Gastrocnemius medialis (tissue), 4 donors: Measurements from ENCODE around the gene RARG. TPM values are rescaled to one million over a fixed set of nuclear protein-coding genes. Genes with fewer than 3 reads are reported as not detected.

Experiments used
- ATAC-seq, 2 donors: fragments of 150-250 bp; one replicate each; pipeline ENCODE4 v1.9.1; 2016
- DNase-seq, 2 donors: peaks; one replicate each; pipeline ENCODE4 v3.0.0-alpha.2; 2019
- H3K27ac ChIP-seq, 4 donors: fragments of 200-600 bp; sonication (generic); 1 replicate in 1 of 4; 2 replicates in 3 of 4; pipeline ENCODE4 v1.5.1; 2016 to 2018; ENCODE audit warnings: mild to moderate bottlenecking in 2 of 4, moderate library complexity in 1 of 4
- H3K27me3 ChIP-seq, 3 donors: fragments of 200-600 bp; sonication (generic) in 2 of 3; 1 replicate in 1 of 3; 2 replicates in 2 of 3; pipeline versions ENCODE4 v1.5.1 to v1.6.0; 2016 to 2019; ENCODE audit warnings: mild to moderate bottlenecking in 1 of 3, moderate library complexity in 1 of 3
- H3K36me3 ChIP-seq, 2 donors: fragments of 200-600 bp; sonication (generic) in 1 of 2; one replicate each; pipeline ENCODE4 v1.5.1; 2017 to 2018
- H3K4me1 ChIP-seq, 2 donors: fragments of 200-600 bp; sonication (generic) in 1 of 2; one replicate each; pipeline ENCODE4 v1.5.1; 2016 to 2017; ENCODE audit warnings: mild to moderate bottlenecking in 2 of 2
- H3K4me3 ChIP-seq, 4 donors: fragments of 200-600 bp; sonication (generic) in 3 of 4; 1 replicate in 1 of 4; 2 replicates in 3 of 4; pipeline ENCODE4 v1.5.1; 2016 to 2019; ENCODE audit warnings: mild to moderate bottlenecking in 2 of 4
- H3K9me3 ChIP-seq, 3 donors: fragments of 200-600 bp; sonication (generic) in 2 of 3; 1 replicate in 1 of 3; 2 replicates in 2 of 3; pipeline ENCODE4 v1.5.1; 2016 to 2019
- POLR2A ChIP-seq, 2 donors: fragments of 450-650 bp; IDR thresholded peaks; one replicate each; pipeline ENCODE4 v1.6.1; 2017; ENCODE audit warnings: antibody characterized with exemption in 2 of 2, mild to moderate bottlenecking in 2 of 2, moderate library complexity in 2 of 2
- in situ Hi-C, 4 donors: fragments of 200-750 bp; cut with MboI; loops; one replicate each; pipeline versions ENCODE4 v1.15.0 to v1.8.0; 2017; ENCODE audit warnings: low sequenced_read_pairs in 4 of 4
- intact Hi-C: fragments of 100-400 bp; cut with DNase I; formaldehyde crosslinking; loops from one replicate; pipeline ENCODE4 v1.15.1; 2023; ENCODE audit warnings: low total_unique reads
- total RNA-seq, 4 donors: library from RNA; depleted of rRNA; stranded (reverse); fragments of >200 nt; gene quantifications; one replicate each; pipeline versions ENCODE4 v1.1.0 to v1.2.3, GENCODE V29; 2016
- TF ChIP-seq, protein P1 (sequence below), 5 experiments: fragments of 450-650 bp in 3 of 5; fragments of 200-600 bp in 2 of 5; sonication (generic) in 2 of 5; IDR thresholded peaks in 4 of 5; conservative IDR thresholded peaks in 1 of 5; 1 replicate in 4 of 5; 2 replicates in 1 of 5; pipeline ENCODE4 v1.5.1; 2016 to 2019; ENCODE audit warnings: antibody characterized with exemption in 5 of 5, mild to moderate bottlenecking in 3 of 5, moderate library complexity in 3 of 5

The RARG gene
- total RNA-seq, 4 donors from 2014 or later = 4.2 to 5.8 (median 4.9) TPM

DNA sequence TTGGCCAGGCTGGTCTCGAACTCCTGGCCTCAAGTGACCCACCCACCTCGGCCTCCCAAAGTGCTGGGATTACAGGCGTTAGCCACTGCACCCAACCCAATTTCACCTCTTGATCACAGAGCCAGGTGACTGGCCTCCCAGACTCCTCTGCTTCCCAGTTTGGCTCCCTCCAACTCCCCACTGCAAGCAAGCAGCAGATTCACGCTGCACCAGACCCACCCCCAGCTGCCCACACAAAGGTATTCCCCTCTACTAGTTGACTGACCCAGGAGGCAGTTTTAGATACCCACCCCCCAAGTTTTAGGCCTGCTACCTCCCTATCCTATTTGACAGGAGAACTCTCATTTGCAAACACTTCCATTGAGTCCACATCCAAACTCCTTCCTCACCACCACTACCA, 5.2 kb downstream of the RARG start:
- Histone ChIP-seq H3K4me3 (no peak overlapping the region), H3K4me1 (peaks cover 16 to 19% of the 10 kb centered on the region in 2 donors), H3K27ac (no peak overlapping the region), H3K27me3 (peaks cover 0 to 5% (median 0%) of the 10 kb centered on the region in 3 donors), H3K9me3 (no peaks in the 10 kb centered on the region), H3K36me3 (no peaks in the 10 kb centered on the region)
- TF ChIP-seq, protein P1, sequence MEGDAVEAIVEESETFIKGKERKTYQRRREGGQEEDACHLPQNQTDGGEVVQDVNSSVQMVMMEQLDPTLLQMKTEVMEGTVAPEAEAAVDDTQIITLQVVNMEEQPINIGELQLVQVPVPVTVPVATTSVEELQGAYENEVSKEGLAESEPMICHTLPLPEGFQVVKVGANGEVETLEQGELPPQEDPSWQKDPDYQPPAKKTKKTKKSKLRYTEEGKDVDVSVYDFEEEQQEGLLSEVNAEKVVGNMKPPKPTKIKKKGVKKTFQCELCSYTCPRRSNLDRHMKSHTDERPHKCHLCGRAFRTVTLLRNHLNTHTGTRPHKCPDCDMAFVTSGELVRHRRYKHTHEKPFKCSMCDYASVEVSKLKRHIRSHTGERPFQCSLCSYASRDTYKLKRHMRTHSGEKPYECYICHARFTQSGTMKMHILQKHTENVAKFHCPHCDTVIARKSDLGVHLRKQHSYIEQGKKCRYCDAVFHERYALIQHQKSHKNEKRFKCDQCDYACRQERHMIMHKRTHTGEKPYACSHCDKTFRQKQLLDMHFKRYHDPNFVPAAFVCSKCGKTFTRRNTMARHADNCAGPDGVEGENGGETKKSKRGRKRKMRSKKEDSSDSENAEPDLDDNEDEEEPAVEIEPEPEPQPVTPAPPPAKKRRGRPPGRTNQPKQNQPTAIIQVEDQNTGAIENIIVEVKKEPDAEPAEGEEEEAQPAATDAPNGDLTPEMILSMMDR (IDR thresholded peaks at IDR 0.05 in 4 of 5, conservative IDR thresholded peaks at IDR 0.05 in 1 of 5) = no peak
- TF ChIP-seq POLR2A (IDR thresholded peaks at IDR 0.05) = no peak
- ATAC-seq (no peak), DNase-seq (no peak)
- intact Hi-C loops = no loop called here
- in situ Hi-C loops = no loop called here

DNA sequence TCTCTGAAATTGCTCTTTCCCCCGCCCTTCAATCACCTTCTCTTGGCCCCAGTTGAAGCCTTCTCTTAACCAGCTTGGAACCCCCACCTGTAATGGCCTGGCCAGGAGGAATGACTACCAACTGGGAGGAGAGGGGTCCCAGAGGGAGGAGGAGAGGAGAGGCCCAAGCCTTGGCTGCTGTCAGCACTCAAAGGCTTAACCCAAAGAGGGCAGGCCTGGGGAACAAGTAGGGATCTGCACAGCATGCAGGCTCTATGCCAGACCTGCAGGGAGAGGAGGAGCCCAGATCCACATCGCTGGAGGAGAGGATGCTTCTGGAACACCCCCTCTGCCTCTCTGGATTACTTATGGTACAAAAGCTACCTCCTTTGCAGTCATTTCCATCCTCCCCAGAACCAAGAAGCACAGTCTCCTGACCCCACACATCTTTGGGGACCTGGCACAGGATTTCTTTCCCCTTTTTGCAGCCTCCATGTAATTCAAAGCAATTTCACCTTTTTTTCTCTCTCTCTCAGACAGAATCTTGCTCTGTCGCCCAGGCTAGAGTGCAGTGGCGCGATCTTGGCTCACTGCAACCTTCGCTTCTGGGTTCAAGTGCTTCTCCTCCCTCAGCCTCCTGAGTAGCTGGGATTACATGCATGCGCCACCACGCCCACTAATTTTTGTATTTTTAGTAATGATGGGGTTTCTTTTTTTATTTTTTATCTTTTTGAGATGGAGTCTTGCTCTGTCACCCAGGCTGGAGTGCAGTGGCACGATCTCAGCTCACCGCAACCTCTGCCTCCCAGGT, 6.2 kb downstream of the RARG start:
- no peak for DNase-seq
- Histone ChIP-seq H3K36me3 (no peaks in the 10 kb centered on the region), H3K4me1 (peaks cover 11 to 20% of the 10 kb centered on the region in 2 donors), H3K4me3 (no peak overlapping the region), H3K27me3 (no peaks in the 10 kb centered on the region), H3K27ac (no peak overlapping the region), H3K9me3 (no peaks in the 10 kb centered on the region)
- in situ Hi-C loops = no loop called here
- no peak for ATAC-seq
- TF ChIP-seq POLR2A (IDR thresholded peaks at IDR 0.05) = no peak
- TF ChIP-seq, protein P1 (IDR thresholded peaks at IDR 0.05 in 4 of 5, conservative IDR thresholded peaks at IDR 0.05 in 1 of 5) = no peak
- intact Hi-C loops = no loop called here

DNA sequence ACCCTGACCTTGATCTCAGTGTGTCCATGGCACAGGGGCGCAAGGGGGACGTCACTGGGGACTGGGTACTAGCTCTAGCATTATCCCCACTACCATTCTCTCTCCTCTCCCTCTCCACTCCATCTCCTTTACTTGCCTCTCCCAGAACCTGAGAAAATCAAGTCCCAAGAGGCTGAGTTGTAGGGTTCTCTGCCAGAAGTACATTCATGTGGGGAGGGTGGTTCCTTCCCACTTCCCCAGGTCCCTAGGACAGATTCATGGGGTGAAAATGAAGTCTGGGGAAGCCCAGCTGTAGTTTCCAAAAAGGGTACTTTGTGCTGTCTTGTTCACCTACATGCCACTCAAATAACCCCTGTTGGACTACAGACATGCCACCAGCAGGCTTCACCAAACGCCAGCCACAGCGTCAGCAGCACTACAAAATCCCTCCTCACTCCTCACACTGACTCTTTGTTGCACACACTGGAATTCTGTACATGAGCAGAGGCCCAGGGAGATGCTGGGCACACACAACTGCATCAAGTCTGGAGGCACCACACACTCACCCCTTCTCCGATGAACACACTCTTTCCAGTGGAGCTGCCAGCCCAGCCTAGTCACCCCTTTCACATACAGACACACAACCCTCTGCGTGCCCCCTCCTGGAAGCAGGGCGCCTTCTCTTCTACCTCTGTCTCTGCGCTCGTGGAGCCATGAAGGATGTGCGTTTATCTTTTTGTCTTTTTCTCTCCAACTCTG, 6.9 kb downstream of the RARG start:
- Histone ChIP-seq H3K9me3 (no peaks in the 10 kb centered on the region), H3K36me3 (no peaks in the 10 kb centered on the region), H3K4me1 (peaks cover 11 to 27% of the 10 kb centered on the region in 2 donors), H3K27me3 (no peaks in the 10 kb centered on the region), H3K27ac (no peak overlapping the region), H3K4me3 (no peak overlapping the region)
- ATAC-seq (no peak), DNase-seq (no peak)
- intact Hi-C loops = no loop called here
- in situ Hi-C loops = no loop called here
- TF ChIP-seq, protein P1 (IDR thresholded peaks at IDR 0.05 in 4 of 5, conservative IDR thresholded peaks at IDR 0.05 in 1 of 5) = no peak
- no peak for TF ChIP-seq POLR2A (IDR thresholded peaks at IDR 0.05)

DNA sequence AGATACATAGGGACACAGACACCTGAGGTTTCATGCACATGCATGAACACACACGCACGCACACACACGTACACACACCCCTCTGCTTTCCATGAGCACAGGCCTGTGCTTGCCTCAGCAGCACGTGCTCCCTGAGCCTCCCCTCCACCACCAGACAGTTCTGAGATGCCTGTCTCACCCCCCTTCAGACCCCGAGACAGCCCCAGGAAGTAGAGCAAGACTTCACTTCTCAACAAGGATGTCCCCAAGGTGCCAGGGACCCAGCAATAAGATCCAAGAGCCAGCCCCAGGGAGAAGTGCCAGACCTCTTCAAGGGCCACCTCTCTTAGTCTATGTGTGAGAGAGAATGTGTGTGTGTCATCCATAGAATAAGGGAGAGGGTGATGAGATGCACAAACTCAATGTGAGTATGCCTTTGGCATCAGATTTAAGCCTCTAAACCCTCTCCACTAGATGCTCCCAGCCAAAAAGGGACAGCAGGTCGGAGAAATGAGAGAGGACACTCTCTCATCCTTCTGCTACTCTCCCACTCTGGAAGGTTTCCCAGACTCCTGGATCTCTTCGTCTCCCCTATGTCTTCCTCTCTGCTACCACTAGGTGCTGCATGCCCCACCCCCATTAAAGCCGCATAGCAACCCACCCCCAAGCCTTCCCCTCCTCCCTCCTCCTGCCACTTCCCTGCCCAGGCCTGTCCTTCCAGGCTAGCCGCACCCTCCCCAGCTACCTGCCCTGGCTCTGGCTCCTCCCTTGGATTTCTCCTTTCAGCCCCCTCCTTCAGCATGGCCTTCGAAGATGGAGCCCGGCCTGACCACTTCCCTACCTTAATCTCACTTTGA, 7.7 kb downstream of the RARG start:
- no peak overlapping the region for H3K4me3 ChIP-seq
- peaks cover 11 to 30% of the 10 kb centered on the region in 2 donors for H3K4me1 ChIP-seq
- ATAC-seq = no peak

More for the DNA sequence above, 7.7 kb downstream of the RARG start:
- DNase-seq = no peak
- H3K27me3 ChIP-seq = no peaks in the 10 kb centered on the region
- no peaks in the 10 kb centered on the region for H3K9me3 ChIP-seq
- TF ChIP-seq, protein P1 (IDR thresholded peaks at IDR 0.05 in 4 of 5, conservative IDR thresholded peaks at IDR 0.05 in 1 of 5) = no peak
- TF ChIP-seq POLR2A (IDR thresholded peaks at IDR 0.05) = no peak
- in situ Hi-C loops = no loop called here
- intact Hi-C loops = no loop called here
- H3K27ac ChIP-seq = peak overlapping the region in 3 of 4 donors; percentile 98 to 100 (median 99)
- H3K36me3 ChIP-seq = no peaks in the 10 kb centered on the region
